GM21447 (cell line): ENCODE data around the gene GLYR1.
"Not testable (repeated sequence)": the region's sequence is repeated elsewhere in the genome, so short reads cannot be mapped to it uniquely, and the experiment has no call there.

Experiments used
- ATAC-seq: cut with Tn5 transposase; IDR thresholded peaks from one replicate; pipeline ENCODE4 v1.9.1; 2021; ENCODE audit not compliant: unreplicated experiment

The GLYR1 gene

GRCh38 chr16:4790261-4790660 is 56.8 kb downstream of the GLYR1 start:
- no peak for ATAC-seq

GRCh38 chr16:4788910-4789309 is 58.2 kb downstream of the GLYR1 start:
- ATAC-seq, result no peak

GRCh38 chr16:4788489-4788889 is 58.6 kb downstream of the GLYR1 start:
- ATAC-seq, result no peak

- ATAC-seq, result no peak
Measured at GRCh38 chr16:4787627-4788482, 59.2 kb downstream of the GLYR1 start, which contains the start of gene SEPTIN12. Gene SEPTIN12 (minus strand): TSS chr16:4788345. CDS start chr16:4787645, 700 bp downstream.

- ATAC-seq, result no peak
Measured at GRCh38 chr16:4787068-4787467, 60.0 kb downstream of the GLYR1 start.

- no peak for ATAC-seq
Measured at GRCh38 chr16:4785758-4786433, 61.2 kb downstream of the GLYR1 start.

- ATAC-seq, result not testable (repeated sequence)
Measured at GRCh38 chr16:4784444-4784987, 62.6 kb downstream of the GLYR1 start.

GRCh38 chr16:4783951-4784336 is 63.1 kb downstream of the GLYR1 start:
- ATAC-seq, result no peak

- no peak for ATAC-seq
Measured at GRCh38 chr16:4783251-4783950, 63.7 kb downstream of the GLYR1 start.

GRCh38 chr16:4780235-4780634 is 66.9 kb downstream of the GLYR1 start:
- no peak for ATAC-seq

- no peak for ATAC-seq
Measured at GRCh38 chr16:4778050-4778392, 69.1 kb downstream of the GLYR1 start.

GRCh38 chr16:4777339-4778049 is 69.6 kb downstream of the GLYR1 start:
- ATAC-seq, result no peak

GRCh38 chr16:4776141-4776705 is 70.9 kb downstream of the GLYR1 start:
- ATAC-seq, result no peak

GRCh38 chr16:4775005-4775404 is 72.1 kb downstream of the GLYR1 start:
- ATAC-seq, result no peak

- ATAC-seq, result no peak
Measured at GRCh38 chr16:4772351-4772750, 74.7 kb downstream of the GLYR1 start.

GRCh38 chr16:4771646-4772045 is 75.4 kb downstream of the GLYR1 start:
- ATAC-seq, result no peak

- no peak for ATAC-seq
Measured at GRCh38 chr16:4769306-4769638, 77.8 kb downstream of the GLYR1 start.

GRCh38 chr16:4768549-4769305 is 78.4 kb downstream of the GLYR1 start:
- ATAC-seq, result peak; percentile 67

GRCh38 chr16:4767872-4768548 is 79.1 kb downstream of the GLYR1 start:
- ATAC-seq, result peak; percentile 8
